Epithelial cell of alveolus of lung (primary cell): ENCODE results near the gene ESCO1. TPM values are rescaled to one million over a fixed set of nuclear protein-coding genes. Genes with fewer than 3 reads are reported as not detected.

Experiments
- total RNA-seq: library from RNA; depleted of rRNA; stranded (reverse); fragments of >200 nt; gene quantifications from 2 replicates; pipeline ENCODE4 v1.2.1, GENCODE V29; 2015

The ESCO1 gene, protein sequence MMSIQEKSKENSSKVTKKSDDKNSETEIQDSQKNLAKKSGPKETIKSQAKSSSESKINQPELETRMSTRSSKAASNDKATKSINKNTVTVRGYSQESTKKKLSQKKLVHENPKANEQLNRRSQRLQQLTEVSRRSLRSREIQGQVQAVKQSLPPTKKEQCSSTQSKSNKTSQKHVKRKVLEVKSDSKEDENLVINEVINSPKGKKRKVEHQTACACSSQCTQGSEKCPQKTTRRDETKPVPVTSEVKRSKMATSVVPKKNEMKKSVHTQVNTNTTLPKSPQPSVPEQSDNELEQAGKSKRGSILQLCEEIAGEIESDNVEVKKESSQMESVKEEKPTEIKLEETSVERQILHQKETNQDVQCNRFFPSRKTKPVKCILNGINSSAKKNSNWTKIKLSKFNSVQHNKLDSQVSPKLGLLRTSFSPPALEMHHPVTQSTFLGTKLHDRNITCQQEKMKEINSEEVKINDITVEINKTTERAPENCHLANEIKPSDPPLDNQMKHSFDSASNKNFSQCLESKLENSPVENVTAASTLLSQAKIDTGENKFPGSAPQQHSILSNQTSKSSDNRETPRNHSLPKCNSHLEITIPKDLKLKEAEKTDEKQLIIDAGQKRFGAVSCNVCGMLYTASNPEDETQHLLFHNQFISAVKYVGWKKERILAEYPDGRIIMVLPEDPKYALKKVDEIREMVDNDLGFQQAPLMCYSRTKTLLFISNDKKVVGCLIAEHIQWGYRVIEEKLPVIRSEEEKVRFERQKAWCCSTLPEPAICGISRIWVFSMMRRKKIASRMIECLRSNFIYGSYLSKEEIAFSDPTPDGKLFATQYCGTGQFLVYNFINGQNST
- total RNA-seq, result 7.2 and 10.4 TPM in 2 replicates

DNA sequence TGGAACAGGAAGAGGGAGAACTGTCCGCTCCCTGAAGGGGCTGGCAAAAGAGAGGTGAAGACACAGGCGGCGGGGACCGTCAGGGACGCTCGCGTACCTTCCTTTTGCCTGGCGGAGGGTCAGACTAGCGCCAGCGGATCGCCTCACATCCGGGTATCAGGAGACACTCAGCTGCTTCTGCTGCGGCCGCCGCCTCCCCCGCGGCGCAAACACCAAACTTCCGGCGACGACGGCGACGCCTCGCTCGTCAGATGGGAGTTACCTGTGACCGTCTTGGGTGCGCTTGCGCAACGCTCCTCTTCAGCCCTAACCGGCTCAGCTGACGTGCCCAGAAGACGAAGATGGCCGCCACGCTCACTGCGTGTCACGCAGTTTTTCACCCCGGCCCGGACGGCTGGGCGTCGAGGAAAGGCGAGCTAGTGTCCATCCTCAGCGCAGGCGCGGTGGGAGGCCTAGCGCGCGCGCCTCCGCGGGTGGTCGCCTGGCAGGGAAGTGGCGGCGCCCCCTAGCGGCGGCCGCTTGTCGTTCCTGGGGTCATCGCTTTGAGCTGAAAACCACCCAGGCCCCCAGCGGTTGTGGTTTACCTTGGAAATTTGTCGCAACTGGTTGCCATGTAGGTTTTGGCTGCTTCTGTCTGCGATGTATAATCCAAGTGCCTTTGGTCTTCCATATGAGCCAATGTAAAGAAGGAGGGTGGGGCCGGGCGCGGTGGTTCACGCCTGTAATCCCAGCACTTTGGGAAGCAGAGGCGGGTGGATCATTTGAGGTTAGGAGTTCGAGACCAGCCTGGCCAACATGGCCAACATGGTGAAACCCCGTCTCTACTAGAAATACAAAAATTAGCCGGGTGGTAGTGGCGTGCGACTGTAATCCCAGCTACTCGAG is at the start of gene ESCO1:
Gene ESCO1, minus strand, starts transcription at position 179 of the 885 bp plus-strand sequence. CDS start 25,861 bp downstream, outside the sequence.

DNA sequence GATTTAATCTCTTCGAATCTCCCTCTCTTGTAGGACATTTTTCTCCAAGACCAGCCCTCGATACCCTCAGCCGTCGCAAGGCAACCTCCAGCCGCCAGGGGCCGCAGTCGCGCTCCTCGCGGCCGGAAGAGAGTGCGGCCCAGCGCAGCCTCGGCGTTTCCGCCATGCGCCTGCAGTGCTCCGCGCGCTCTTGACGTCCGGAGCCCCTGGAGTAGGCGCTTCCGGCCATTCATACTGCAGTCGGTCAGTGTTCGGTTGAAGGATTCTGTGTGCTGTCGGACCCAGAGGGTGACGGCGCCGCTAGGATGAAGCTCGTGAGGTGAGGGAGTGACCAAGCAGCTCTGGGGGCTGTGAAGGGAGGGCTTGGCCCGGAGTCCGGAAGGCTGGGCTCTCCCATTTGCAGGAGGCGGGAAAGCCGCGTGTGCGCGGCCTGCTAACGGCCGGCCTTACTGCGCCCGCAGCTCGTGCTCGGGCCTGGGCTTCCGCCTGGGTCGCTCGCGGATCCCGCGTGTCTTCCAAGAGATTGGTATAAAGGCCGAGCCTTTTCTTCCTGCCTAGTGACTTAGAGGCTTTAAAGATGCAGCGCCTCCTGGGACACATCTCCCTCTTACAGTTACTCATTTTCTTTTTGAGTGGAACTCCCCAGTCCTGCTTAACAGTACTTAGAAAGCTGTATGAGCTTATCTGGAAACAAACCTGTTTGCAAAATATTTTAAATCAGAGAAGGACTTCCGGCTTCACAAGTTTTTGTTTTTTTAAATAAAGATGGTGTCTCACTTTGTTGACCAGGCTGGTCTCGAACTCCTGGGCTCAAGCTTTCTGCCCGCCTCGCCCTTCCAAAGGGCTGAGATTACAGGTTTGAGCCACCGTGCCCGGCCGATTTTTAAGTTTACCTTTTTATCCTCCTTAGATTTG is 11.9 kb upstream of the ESCO1 start, which contains the start of gene SNRPD1:
Gene SNRPD1, plus strand, starts transcription at position 190 of the 915 bp plus-strand sequence. Its CDS starts 116 bp downstream, at position 306.

Other genes with a start within 250 kb of the ESCO1 start
- gene SNRPD1, start 11.6 kb upstream of the ESCO1 start, total RNA-seq, result 9.9 and 20.0 TPM in 2 replicates
- gene ABHD3, start 104.1 kb upstream of the ESCO1 start, total RNA-seq, result 3.7 and 4.1 TPM in 2 replicates
- gene MIB1, start 140.1 kb upstream of the ESCO1 start, total RNA-seq, result 25.4 and 27.8 TPM in 2 replicates